Measurements from ENCODE around the gene NCAPH2.

The NCAPH2 gene

DNA sequence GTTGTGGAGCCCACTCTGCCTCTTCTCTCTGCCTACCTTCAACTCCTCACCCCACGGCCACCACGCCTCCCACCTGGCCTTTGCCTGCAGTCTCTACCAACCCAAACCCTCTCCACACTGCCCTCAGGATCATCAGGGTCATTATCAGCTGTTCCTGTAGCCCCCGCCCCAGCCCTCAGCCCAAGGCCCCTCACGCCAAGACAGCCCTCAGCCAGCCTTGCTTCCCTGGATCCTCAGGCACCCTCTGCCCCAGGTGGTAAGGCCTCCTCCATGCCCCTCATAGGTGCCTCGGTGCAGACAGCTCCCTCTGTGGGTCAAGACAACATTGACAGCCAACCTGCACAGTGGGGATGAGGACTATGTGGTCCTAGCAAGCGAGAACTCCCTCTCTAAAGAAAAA is 34.9 kb upstream of the NCAPH2 start:
- intact Hi-C loops (cut with DNase I) = no loop called here
- DNase-seq = no peak

DNA sequence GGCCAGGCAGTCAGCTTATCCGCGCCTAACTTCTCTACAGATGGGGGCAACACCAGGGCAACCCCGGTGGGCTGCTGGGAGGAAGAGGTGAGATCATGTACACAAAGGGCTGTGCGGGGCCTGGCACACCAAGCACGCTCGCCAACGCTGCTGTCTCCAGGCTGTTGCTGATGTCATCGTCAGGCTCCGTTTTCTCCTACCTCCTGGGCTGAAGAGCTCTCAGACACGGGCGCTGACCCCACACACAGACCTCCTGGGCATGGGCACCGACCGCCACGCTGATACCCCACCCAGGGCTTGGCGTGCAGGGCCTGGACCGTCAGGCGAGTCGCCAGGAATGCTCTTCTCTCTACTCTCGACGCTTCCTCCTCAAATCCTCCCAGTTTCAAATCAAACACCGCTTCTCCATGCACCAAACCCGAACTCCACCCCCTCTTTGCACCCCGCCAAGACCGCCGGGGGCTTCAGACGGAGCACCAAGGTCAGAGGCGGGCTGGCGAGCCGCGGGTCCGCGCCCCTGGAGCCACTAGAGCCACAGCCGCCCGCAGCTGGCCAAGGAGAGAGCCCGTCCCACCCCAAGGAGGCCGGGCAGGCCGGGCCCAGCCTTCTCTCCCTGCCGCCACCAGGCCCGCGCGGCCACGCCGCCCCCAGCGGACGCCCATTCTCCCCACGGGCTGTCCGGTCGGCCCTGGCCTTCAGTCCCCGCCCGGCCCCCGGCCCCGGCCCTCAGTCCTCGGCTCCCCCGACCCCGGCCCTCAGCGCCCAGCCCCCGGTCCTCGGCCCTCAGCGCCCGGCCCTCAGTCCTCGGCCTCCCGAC is 34.0 kb upstream of the NCAPH2 start:
- intact Hi-C loops (cut with DNase I) = loop anchor here (2.0 kb wide), 1 partner anchor 33 kb away; the partner anchor contains the start of gene LMF2
- DNase-seq = peak in 33 of 42 donors; percentile 11 to 62 (median 34)

DNA sequence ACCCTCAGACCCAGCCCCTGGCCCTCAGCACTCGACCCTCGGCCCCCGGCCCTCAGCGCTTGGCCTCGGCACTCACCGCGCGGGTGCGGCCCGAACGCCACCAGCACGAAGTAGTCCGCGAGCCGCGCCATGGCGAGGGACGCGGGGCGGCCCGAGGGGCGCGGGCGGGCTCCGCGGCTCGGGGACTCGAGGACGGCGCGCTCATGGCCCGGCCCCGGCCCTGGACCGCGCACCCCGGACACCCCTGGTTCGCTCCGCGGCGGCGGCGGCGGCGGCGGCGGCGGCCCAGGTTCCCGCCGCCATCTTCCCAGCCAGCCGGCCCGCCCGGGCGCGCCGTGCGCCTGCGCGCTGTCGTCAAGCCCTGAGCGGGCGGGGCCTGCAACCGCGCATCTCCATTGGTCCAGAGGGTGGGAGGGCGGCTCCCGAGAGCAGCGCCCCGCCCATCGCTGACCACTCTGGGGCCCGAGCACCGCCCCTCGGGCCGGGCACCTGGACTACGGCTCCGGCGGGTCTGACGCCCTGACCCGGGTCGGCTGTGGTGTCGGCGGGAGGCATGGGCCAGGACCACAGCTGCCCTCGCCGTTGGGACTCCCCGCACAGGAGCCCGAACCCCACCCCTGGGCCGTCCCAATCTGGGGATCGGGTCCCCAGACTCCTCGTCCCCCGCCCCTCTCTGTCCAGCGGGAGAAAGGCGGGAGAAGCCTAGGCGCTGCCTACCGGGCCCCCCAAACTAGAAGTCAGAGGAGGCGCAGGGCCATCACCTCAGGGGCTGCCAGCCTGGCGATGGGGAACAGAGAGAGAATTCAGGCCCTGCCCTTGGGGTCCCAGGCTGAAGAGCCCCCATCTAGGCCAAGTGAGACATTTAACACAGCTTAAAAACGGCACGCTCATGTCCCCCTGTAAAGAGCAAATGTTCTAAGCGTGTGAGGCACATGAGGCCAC is 33.0 kb upstream of the NCAPH2 start, which contains the start of gene SBF1:
Gene SBF1, minus strand, starts transcription at position 326 of the 942 bp plus-strand sequence. Its CDS starts 195 bp downstream, at position 131.
- DNase-seq = peak; percentile 81 to 97 (median 94)
- intact Hi-C loops (cut with DNase I) = loop anchor here (2.0 kb wide), 1 partner anchor 32 kb away; the partner anchor contains the start of gene LMF2

DNA sequence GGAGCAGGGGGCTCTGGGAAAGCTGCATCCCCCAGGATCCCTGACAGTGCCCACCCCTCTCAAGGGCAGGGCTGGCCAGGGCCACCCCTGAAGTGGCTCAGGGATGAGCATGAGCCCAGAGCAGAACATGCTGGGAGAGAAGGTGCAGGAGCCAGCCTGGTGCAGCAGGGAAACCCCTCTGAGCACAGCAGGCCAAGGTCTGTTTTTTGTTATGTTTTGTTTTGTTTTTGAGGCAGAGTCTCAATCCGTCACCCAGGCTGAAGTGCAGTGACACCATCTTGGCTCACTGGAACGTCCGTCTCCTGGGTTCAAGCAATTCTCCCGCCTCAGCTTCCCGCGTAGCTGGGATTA is 32.4 kb upstream of the NCAPH2 start:
- intact Hi-C loops (cut with DNase I) = loop anchor here (2.0 kb wide), 1 partner anchor 31 kb away; the partner anchor contains the start of gene LMF2
- no peak for DNase-seq

DNA sequence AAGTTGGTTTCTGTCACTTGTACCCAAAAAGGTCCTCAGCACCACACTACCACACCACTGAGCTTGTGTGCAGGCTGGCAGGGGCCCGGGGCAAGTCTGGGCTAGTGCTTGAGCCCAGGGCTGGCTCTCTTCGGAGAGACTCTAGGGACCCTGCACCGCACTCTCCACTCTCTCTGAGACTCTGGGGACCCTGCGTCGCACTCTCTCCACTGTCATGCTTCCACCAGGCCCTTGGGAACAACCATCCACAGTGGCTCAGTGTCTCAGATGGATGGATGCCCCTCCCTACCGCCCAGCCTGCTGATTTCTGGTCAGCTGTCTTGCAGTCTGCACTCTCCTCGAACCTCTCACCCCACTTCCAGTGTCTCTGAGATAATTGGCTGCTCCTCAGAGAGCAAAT is 31.2 kb upstream of the NCAPH2 start:
- DNase-seq = no peak
- intact Hi-C loops (cut with DNase I) = no loop called here

DNA sequence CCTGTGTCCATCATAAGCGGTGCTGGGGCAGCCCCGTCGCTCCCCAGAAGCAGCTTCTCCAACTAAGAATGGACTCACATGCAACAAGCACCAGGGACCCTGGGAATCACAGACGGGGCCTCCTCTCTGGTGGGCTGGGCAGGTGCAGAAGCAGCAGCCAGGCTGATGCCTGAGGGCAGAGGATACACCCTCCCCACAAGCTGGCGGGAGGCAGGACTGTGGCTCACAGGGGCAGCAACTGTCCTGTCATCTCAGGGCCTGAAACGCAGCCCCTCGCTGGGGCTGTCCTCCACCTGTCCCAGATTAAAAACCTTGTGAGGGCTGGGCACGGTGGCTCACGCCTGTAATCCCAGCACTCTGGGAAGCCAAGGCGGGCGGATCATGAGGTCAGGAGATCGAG is 30.1 kb upstream of the NCAPH2 start:
- no peak for DNase-seq
- intact Hi-C loops (cut with DNase I) = no loop called here

DNA sequence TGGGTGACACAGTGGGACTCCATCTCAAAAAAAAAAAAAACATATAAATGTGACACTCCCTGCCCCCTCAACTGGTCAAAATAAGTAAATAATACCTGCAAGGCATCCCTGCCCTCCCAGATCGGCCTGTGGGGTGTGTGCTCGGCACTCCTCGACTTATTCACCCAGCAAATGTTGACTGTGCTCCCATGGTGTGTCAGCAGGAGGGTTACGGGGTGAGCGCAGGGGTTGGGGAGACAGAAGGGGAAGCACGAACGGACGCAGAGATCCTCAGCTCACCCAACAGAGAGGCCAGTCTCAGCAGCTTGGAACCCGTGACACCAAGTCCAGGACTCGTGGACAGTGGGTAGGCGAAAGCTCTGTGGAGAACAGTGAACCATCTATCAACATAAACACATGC is 28.3 kb upstream of the NCAPH2 start:
- DNase-seq = no peak
- intact Hi-C loops (cut with DNase I) = no loop called here

DNA sequence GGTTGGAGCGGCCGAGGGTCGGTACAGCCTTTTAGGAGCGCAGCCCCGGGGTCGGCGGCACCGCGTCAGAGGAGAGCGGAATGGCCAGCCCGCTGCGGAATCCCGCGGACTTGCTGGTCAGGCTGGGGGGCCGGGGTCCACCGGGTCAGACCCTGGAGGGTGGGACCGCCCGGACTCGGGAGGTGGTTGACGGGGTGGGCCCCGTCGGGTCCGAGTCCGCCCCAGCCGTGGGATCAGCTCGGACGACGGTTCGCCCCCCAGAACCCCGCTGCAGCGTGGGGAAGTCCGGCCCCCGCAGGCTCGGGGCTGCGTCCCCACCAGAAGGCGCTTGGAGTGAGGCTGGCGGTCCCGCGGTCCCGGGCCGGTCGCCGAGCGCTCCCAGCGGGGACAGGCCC is 27.0 kb upstream of the NCAPH2 start:
- intact Hi-C loops (cut with DNase I) = no loop called here
- no peak for DNase-seq

DNA sequence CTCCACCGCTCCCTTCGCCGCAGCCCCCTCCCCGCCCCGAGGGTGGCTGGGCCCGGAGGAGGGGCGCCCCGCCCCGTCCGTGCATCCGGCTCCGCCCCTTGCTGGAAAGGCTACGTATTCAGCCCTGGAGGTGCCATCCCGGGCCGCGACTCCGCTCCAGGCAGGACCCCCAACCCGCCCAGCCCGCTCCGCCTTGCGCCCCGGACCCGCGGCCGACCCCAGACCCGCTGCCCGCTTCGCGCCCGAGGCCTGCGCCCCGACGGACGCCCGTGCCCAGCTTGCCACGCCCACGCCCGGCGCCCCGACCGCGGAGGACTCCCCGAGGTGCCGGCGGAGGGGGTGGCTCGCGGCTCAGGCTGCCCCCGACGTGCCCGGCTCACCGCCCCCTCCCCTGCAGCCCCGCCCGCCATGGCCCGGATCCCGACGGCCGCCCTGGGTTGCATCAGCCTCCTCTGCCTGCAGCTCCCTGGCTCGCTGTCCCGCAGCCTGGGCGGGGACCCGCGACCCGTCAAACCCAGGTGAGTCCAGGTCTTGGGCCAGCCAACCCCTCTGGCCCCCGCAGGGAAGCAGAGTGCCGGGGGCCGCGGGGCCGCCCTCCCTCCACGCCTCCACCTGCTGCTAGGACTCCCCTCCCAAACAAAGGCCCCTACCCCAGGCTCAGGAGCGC is 26.5 kb upstream of the NCAPH2 start, which contains the start of gene ADM2:
Gene ADM2, plus strand, starts transcription at position 104 of the 667 bp plus-strand sequence. Its CDS starts 305 bp downstream, at position 409.
- intact Hi-C loops (cut with DNase I) = no loop called here
- DNase-seq = no peak

DNA sequence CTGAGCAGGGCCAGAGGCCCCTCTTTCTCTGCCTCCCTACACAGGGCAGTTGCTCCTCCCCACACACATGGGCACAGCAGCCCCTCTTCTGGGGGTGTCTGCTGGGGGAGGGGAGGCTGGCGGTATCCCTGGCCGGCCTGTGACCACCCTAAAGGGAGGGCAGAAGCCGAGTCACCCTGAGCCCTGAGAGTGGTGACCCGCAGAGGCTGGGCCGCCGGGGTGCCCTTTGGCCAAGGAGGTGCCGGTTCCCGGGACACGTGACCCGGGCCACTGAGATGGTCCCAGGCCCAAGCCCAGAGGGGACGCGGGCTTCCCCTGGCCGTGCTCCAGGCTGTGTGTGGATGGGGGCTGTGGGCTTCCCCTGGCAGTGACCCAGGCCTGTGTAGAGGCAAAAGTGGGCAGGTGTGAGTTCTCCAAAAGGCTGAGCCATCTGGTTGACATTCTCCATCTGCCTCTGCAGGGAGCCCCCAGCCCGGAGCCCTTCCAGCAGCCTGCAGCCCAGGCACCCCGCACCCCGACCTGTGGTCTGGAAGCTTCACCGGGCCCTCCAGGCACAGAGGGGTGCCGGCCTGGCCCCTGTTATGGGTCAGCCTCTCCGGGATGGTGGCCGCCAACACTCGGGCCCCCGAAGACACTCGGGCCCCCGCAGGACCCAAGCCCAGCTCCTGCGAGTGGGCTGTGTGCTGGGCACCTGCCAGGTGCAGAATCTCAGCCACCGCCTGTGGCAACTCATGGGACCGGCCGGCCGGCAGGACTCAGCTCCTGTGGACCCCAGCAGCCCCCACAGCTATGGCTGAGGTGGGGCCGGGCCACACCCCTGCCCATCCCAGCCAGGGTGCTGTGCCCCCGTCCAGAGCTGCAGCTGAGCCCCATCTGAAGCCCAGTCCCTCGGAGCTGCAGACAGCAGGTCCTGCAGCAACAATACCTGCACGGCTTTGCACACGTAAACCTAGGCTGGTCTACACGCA is 25.6 kb upstream of the NCAPH2 start:
- intact Hi-C loops (cut with DNase I) = no loop called here
- DNase-seq = no peak

DNA sequence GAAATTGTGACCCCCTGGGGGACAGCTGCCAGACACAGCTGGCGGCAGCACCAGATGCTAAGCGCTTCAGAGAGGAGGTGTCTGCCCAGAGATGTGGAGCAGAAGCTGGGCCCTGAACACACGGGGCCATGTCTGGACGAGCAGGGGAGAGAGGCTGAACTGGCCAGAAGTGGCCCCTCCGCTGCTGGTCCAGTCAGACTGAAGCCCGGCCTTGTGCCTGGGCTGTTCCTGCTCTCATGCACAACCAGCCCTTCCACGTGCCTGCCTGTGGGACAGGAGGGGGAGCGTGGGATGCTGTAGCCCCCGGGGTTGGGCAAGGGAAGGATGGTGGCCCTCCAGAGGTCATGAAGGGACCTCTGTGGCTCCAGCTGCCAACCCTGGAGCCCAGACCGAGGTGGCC is 24.9 kb upstream of the NCAPH2 start:
- no peak for DNase-seq
- intact Hi-C loops (cut with DNase I) = no loop called here

DNA sequence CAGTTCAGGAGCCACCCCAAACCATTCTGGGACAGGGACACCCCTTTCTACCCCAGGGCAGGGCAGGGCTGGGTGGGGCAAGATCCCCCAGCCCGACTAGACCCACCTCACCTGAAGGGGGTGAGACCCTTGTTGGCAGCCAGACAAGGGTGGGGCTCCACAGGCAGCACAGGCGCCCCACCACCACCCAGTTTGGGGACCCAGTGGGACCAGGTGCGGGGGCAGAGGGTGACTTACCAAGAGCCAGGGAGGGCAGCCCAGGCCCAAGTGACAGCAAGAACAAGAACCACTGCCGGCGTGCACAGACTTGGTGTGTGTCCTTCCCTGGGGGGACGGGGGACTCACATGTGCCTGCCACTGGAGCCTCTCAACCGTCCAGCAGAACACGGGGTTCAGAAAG is 24.5 kb upstream of the NCAPH2 start:
- intact Hi-C loops (cut with DNase I) = no loop called here

DNA sequence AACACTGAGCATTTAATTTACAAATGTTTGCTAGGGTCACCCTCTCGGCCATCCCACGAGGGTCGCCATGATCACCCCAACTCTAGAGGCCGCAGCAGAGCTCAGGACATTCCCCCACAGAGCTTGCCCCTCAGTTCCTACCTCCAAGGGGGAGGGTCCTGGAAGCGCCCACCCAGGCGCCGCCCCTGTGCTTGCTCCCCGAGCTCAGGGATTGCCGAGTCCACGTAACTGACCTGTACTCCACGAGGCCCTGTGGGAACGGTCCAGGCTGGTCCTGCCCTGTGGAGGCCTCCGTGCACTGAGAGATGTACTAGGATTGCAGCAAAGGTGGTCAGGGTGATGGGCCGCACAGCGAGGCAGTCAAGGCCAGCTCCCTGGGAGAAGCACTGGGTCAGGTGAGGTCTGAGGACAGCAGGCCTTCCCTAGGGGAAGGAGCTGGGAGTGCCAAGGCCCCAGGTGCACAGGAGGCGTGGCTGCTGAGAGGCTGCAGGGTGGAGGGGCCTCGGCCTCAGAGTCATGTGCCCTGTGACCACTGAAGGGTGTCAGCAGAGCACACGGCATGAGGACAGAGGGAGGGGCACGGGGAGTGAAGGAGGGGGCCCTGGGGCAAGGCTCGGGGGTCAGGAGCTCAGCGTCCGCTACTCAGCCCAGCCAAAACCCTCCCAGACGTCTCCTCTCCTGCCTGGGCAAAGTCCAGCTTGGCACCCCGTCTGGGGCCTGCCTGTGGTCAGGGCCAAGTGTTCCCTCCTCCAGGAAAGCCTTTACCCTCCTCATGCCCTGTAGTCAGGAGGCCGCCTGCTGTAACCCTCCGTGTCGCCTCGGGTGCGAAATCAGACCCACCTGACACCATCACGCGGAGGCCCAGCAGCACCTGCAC is 23.8 kb upstream of the NCAPH2 start:
- DNase-seq = no peak
- intact Hi-C loops (cut with DNase I) = no loop called here

More for the DNA sequence above, 24.5 kb upstream of the NCAPH2 start:
- no peak for DNase-seq

DNA sequence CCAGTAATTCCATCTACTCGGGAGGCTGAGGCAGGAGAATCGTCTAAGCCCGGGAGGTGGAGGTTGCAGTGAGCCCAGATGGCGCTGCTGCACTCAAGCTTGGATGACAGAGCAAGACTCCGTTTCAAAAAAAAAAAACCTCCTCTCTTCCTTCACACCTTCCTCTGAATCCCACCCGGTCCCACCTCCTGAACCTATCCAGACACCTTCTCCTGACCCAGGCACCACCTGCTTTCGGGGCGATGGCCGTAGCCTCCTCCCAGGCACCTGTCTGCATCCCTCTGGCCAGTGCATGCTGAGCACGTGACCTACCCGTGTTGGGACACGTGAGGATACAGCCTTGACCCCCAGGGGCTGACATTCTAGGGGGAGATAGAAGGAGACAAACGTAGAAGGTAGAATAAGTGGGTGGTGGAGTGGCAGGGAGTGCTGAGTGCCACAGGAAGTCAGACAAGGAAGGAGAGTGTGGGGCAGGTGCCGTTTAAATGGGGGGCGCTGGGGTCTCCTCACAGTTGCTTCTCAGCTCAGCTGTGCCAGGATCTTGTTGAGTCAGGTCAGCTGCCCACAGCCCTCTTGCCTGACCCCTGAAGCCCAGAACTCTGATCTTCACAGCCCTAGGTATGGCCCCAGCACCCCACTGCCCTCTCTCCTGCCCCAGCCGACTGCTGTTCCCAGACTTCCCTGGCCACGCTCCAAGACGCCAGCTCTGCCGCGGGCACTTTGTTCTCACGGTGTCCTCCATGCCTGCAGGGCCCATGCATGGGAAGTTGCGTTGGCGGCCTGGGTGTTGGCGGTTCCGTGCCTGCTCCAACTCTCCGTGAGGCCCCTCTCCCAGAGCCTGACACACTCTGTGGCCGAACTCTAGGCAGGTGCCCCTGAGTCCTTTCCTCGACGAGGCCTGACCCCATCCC is 22.5 kb upstream of the NCAPH2 start:
- no peak for DNase-seq
- intact Hi-C loops (cut with DNase I) = no loop called here

DNA sequence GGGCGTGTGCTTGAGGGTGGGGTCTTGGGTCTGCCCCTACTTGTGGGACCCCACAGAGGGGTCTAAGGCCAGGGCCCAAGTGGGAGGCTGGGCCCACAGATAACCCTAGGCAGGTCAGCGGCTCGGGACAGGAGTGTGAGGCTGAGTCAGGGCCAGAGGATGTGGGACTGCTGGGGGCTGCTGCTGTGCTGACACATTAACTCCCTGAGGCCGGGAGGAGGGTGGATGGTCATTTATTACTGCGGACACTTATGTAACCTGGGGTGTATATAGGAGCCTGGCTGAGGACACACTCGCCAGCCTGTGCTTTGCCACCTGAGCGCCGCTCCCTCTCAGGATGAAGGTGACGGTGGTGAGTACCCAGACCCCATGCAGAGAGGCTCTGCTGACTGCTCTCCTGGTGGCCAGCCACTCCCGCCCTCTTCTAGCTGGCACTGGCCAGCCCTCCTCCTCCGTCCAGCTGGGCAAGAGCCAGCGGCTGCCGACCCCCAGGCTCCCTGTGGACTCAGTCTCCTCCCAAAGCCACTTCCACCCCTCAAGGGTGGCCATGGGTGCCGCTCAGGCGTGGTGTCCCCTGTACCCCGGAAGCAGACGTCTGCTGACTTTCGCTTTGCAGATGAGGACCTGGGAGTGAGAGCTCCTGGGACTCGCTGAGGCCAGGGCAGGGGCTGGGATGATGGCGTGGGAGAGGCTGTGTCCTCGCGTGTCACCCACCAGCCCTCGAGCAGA is 21.3 kb upstream of the NCAPH2 start, which contains the start of gene MIOX:
Gene MIOX, plus strand, starts transcription at position 299 of the 729 bp plus-strand sequence. Its CDS starts 39 bp downstream, at position 338.
- no peak for DNase-seq
- intact Hi-C loops (cut with DNase I) = no loop called here
